Thyroid gland (tissue), 4 donors: ENCODE data around the gene SLC17A7.

Source experiments
- POLR2A ChIP-seq, 2 donors: fragments of 450-650 bp; IDR thresholded peaks; one replicate each; pipeline ENCODE4 v1.6.1; 2017; ENCODE audit warnings: antibody characterized with exemption in 2 of 2, mild to moderate bottlenecking in 2 of 2, moderate library complexity in 1 of 2
- TF ChIP-seq, protein P1 (sequence below), 6 experiments: fragments of 200-600 bp in 3 of 6; fragments of 450-650 bp in 3 of 6; sonication (generic) in 3 of 6; IDR thresholded peaks; one replicate each; pipeline ENCODE4 v1.5.1; 2016 to 2019; ENCODE audit warnings: antibody characterized with exemption in 6 of 6, mild to moderate bottlenecking in 2 of 6, inconsistent platforms in 1 of 6, moderate library complexity in 1 of 6

DNA sequence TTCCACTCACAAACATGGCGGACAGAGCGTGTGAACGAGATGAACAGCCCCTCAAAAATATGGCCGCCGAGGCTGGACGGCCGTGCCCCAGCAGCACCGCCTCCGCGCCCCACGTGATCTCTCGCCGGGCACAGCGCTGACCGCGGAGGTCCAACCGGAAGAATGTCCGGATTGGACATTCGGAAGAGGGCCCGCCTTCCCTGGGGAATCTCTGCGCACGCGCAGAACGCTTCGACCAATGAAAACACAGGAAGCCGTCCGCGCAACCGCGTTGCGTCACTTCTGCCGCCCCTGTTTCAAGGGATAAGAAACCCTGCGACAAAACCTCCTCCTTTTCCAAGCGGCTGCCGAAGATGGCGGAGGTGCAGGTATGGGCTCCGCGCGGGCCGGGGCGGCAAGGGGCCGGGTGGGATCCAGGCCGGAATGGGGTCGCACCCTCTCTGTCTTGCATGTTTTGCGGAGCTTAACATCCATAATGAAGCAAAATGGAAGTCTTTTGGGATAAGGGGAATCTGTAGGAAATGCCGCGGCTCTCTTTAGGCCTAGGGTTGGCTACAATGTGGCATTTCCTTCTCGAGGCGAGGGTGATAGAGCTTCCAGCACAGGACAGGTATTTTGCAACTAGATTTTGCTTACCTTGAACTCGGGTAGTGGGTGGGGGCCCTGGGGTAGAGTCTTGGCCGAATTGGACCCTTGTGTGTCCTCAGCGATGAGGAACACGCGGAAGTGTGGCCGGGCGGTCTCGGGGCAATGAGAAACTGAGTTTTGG, 46.1 kb upstream of the SLC17A7 start, which contains the start of gene RPL13A:
- TF ChIP-seq, protein P1, sequence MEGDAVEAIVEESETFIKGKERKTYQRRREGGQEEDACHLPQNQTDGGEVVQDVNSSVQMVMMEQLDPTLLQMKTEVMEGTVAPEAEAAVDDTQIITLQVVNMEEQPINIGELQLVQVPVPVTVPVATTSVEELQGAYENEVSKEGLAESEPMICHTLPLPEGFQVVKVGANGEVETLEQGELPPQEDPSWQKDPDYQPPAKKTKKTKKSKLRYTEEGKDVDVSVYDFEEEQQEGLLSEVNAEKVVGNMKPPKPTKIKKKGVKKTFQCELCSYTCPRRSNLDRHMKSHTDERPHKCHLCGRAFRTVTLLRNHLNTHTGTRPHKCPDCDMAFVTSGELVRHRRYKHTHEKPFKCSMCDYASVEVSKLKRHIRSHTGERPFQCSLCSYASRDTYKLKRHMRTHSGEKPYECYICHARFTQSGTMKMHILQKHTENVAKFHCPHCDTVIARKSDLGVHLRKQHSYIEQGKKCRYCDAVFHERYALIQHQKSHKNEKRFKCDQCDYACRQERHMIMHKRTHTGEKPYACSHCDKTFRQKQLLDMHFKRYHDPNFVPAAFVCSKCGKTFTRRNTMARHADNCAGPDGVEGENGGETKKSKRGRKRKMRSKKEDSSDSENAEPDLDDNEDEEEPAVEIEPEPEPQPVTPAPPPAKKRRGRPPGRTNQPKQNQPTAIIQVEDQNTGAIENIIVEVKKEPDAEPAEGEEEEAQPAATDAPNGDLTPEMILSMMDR (IDR thresholded peaks at IDR 0.05), result peak in 1 of 6 experiments; percentile 14
- TF ChIP-seq POLR2A (IDR thresholded peaks at IDR 0.05), result peak; percentile 94 to 98
